ENCODE data around the gene LRCH2. TPM values are rescaled to one million over a fixed set of nuclear protein-coding genes. Genes with fewer than 3 reads are reported as not detected.

The LRCH2 gene
- total RNA-seq, 2 experiments from 2014 or later = not detected

GRCh38 chrX:115192244-115192700, 41.6 kb downstream of the LRCH2 start:
- Mint-ChIP-seq H3K9me3 (ENCODE audit: low read depth) (no peaks in the 10 kb centered on the region), H3K4me1 (no peaks in the 10 kb centered on the region), H3K27ac (no peak overlapping the region), H3K4me3 (no peak overlapping the region), H3K36me3 (ENCODE audit: low read depth) (no peaks in the 10 kb centered on the region), H3K27me3 (no peaks in the 10 kb centered on the region)
- DNase-seq (no peak), ATAC-seq (no peak)
- intact Hi-C loops (cut with DNase I, micrococcal nuclease) = no loop called here
- CTCF ChIA-PET = no interaction called here
- POLR2A ChIA-PET = no interaction called here

DNA sequence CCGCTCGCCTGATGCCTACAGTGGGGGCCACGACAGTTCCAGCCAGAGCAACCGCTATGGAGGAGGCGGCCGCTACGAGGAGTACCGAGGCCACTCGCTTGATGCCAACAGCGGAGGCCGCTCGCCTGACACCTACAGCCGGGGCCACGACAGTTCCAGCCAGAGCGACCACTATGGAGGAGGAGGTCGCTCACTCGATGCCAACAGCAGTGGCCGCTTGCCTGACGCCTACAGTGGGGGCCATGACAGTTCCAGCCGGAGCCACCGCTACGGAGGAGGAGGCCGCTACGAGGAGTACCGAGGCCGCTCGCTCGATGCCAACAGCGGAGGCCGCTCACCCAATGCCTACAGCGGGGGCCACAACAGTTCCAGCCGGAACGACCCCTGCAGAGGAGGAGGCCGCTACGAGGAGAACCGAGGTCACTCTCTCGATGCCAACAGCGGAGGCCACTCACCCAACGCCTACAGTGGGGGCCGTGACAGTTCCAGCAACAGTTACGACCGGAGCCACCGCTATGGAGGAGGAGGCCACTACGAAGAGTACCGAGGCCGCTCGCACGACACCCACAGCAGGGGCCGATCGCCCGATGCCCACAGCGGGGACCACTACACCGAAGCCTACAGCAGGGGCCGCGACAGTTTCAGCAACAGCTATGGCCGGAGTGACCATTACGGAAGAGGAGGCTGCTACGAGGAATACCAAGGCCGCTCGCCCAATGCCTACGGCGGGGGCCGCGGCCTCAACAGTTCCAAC, 42.2 kb downstream of the LRCH2 start:
- Mint-ChIP-seq H3K27me3 (no peaks in the 10 kb centered on the region), H3K9me3 (ENCODE audit: low read depth) (no peaks in the 10 kb centered on the region), H3K27ac (no peak overlapping the region), H3K4me3 (no peak overlapping the region), H3K36me3 (ENCODE audit: low read depth) (no peaks in the 10 kb centered on the region), H3K4me1 (no peaks in the 10 kb centered on the region)
- DNase-seq (no peak), ATAC-seq (no peak)
- ChIA-PET POLR2A (no interaction called here), CTCF (no interaction called here)
- intact Hi-C loops (cut with DNase I, micrococcal nuclease) = no loop called here

DNA sequence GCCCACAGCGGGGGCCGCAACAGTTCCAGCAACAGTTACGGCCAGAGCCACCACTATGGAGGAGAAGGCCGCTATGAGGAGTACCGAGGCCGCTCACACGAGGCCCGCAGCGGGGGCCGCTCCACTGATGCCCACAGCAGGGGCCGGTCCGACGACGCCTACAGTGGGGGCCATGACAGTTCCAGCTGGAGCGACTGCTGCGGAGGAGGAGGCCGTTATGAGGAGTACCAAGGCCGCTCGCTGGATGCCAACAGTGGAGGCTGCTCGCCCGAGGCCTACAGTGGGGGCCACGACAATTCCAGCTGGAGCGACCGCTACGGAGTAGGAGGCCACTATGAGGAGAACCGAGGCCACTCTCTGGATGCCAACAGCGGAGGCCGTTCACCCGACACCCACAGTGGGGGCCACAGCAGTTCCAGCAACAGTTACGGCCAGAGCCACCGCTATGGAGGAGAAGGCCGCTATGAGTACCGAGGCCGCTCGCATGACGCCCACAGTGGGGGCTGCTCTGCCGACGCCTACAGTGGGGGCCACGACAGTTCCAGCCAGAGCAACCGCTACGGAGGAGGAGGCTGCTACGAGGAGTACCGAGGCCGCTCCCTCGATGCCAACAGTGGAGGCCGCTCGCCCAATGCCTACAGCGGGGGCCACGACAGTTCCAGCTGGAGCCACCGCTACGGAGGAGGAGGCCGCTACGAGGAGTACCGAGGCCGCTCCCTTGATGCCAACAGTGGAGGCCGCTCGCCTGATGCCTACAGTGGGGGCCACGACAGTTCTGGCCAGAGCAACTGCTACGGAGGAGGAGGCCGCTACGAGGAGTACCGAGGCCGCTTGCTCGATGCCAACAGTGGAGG, 43.0 kb downstream of the LRCH2 start:
- ChIA-PET CTCF (no interaction called here), POLR2A (no interaction called here)
- DNase-seq (no peak), ATAC-seq (no peak)
- H3K9me3 Mint-ChIP-seq (ENCODE audit: low read depth) = no peaks in the 10 kb centered on the region
- no peaks in the 10 kb centered on the region for H3K36me3 Mint-ChIP-seq (ENCODE audit: low read depth)
- H3K27me3 Mint-ChIP-seq = no peaks in the 10 kb centered on the region
- no peaks in the 10 kb centered on the region for H3K4me1 Mint-ChIP-seq
- no peak overlapping the region for H3K27ac Mint-ChIP-seq
- intact Hi-C loops (cut with DNase I, micrococcal nuclease) = no loop called here
- H3K4me3 Mint-ChIP-seq = no peak overlapping the region

DNA sequence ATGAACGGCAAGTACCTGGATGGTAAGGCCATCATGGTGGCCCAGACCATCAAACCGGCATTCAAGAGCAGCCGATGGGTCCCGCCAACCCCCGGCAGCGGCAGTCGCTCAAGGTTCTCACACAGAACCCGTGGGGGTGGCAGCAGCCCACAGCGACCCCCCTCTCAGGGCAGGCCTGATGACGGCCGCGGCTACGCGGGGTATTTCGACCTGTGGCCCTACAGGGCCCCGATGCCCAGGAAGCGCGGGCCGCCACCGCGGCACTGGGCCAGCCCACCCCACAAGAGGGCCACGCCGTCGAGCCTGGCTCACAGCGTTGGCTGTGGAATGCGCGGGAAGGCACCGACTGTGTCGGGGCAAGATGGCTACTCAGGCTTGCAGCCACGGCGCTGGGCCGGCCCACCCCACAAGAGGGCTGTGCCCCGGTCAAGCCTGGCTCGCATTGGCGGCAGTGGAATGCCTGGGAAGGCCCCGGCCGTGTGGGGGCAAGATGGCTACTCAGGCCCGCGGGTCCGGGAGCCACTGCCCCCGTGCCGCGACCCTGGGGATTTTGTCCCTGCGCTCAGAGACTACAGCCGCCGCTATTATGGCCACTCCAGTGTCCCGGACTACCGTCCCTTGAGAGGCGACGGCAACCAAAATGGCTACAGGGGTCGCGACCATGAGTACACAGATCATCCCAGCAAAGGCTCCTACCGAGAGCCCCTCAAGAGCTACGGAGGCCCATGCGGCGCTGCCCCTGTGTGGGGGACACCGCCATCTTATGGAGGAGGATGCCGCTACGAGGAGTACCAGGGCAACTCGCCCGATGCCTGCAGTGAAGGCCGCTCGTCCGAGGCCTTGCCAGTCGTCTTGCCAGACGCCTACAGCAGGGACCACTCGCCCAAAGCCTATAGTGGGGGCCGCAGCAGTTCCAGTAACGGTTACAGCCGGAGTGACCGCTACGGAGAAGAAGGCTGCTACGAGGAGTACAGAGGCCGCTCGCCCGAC, 44.0 kb downstream of the LRCH2 start:
- Mint-ChIP-seq H3K9me3 (ENCODE audit: low read depth) (no peaks in the 10 kb centered on the region), H3K27ac (no peak overlapping the region), H3K4me1 (no peaks in the 10 kb centered on the region), H3K27me3 (no peaks in the 10 kb centered on the region), H3K36me3 (ENCODE audit: low read depth) (no peaks in the 10 kb centered on the region), H3K4me3 (no peak overlapping the region)
- DNase-seq (no peak), ATAC-seq (no peak)
- intact Hi-C loops (cut with DNase I, micrococcal nuclease) = no loop called here
- POLR2A ChIA-PET = no interaction called here
- CTCF ChIA-PET = no interaction called here

GRCh38 chrX:115189110-115189509, 44.8 kb downstream of the LRCH2 start, which contains the start of gene RBMXL3:
Gene RBMXL3 (plus strand): TSS chrX:115189410. CDS start chrX:115189442, 32 bp downstream.
- no peaks in the 10 kb centered on the region for H3K9me3 Mint-ChIP-seq (ENCODE audit: low read depth)
- CTCF ChIA-PET = no interaction called here
- no peak within 1 kb of the TSS for H3K27ac Mint-ChIP-seq
- ATAC-seq = no peak
- H3K36me3 Mint-ChIP-seq (ENCODE audit: low read depth) = no peaks in the 10 kb centered on the region
- H3K4me1 Mint-ChIP-seq = no peaks in the 10 kb centered on the region
- no peak within 1 kb of the TSS for H3K4me3 Mint-ChIP-seq
- no peaks in the 10 kb centered on the region for H3K27me3 Mint-ChIP-seq
- intact Hi-C loops (cut with DNase I, micrococcal nuclease) = no loop called here
- no peak for DNase-seq
- POLR2A ChIA-PET = no interaction called here

DNA sequence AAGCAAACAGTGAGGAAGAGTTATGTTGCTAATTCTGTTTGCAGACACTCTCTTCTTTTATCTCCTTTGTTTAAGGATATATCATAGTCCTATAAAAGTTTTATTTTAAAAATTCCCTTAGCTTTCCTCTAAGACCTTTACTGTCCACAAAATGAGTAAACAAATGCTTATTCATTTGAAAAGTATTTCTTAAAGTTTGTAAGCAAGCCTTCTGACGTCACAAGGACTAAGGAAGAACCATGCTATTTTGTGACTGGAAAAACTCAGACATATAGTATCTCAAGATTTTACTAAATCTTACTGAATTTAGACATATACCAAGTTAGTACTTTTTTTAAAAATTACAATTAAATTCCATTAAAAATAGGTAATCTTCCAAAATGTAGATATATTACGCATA, 49.9 kb downstream of the LRCH2 start:
- ChIA-PET POLR2A (no interaction called here), CTCF (no interaction called here)
- Mint-ChIP-seq H3K36me3 (ENCODE audit: low read depth) (no peaks in the 10 kb centered on the region), H3K27ac (no peak overlapping the region), H3K9me3 (ENCODE audit: low read depth) (no peaks in the 10 kb centered on the region), H3K27me3 (no peaks in the 10 kb centered on the region), H3K4me3 (no peak overlapping the region), H3K4me1 (no peaks in the 10 kb centered on the region)
- ATAC-seq = no peak
- intact Hi-C loops (cut with DNase I, micrococcal nuclease) = no loop called here
- DNase-seq = no peak

GRCh38 chrX:115178473-115178872, 55.4 kb downstream of the LRCH2 start:
- H3K4me1 Mint-ChIP-seq = no peaks in the 10 kb centered on the region
- ChIA-PET POLR2A (no interaction called here), CTCF (no interaction called here)
- DNase-seq (no peak), ATAC-seq (no peak)
- H3K36me3 Mint-ChIP-seq (ENCODE audit: low read depth) = no peaks in the 10 kb centered on the region
- no peaks in the 10 kb centered on the region for H3K27me3 Mint-ChIP-seq
- no peak overlapping the region for H3K27ac Mint-ChIP-seq
- intact Hi-C loops (cut with DNase I, micrococcal nuclease) = no loop called here
- H3K4me3 Mint-ChIP-seq = no peak overlapping the region
- no peaks in the 10 kb centered on the region for H3K9me3 Mint-ChIP-seq (ENCODE audit: low read depth)

- Mint-ChIP-seq H3K4me3 (no peak overlapping the region), H3K27me3 (no peaks in the 10 kb centered on the region), H3K4me1 (no peaks in the 10 kb centered on the region), H3K27ac (no peak overlapping the region), H3K9me3 (ENCODE audit: low read depth) (no peaks in the 10 kb centered on the region), H3K36me3 (ENCODE audit: low read depth) (no peaks in the 10 kb centered on the region)
- no peak for DNase-seq
- CTCF ChIA-PET = no interaction called here
- POLR2A ChIA-PET = no interaction called here
- intact Hi-C loops (cut with DNase I, micrococcal nuclease) = no loop called here
- ATAC-seq = no peak
These were observed 56.0 kb downstream of the LRCH2 start for GRCh38 chrX:115177932-115178331.

GRCh38 chrX:115174548-115174947, 59.3 kb downstream of the LRCH2 start:
- Mint-ChIP-seq H3K4me3 (no peak overlapping the region), H3K27me3 (no peaks in the 10 kb centered on the region), H3K36me3 (ENCODE audit: low read depth) (no peaks in the 10 kb centered on the region), H3K9me3 (ENCODE audit: low read depth) (no peaks in the 10 kb centered on the region), H3K27ac (no peak overlapping the region), H3K4me1 (no peaks in the 10 kb centered on the region)
- DNase-seq = no peak
- ChIA-PET CTCF (no interaction called here), POLR2A (no interaction called here)
- ATAC-seq = no peak
- intact Hi-C loops (cut with DNase I, micrococcal nuclease) = no loop called here

DNA sequence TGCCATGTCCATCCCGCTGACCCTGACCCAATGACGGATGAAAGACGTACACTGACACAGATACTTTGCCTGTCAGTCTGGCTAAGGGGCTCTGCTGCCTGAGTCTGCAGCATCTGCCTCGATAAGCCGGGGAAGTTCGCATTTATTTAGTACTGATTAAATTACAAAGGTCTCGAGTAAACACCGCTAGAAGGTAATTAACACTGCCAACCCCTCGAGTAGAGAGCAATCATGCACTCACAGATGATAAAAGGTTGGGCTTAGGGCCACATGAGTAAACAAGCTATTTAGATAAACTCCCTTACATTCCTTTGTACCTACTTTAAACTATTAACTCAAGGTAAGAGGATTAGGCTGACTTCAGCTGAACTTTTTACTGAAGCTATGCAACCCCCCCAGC, 60.7 kb downstream of the LRCH2 start:
- H3K4me3 Mint-ChIP-seq = no peak overlapping the region
- ATAC-seq (no peak), DNase-seq (no peak)
- ChIA-PET POLR2A (no interaction called here), CTCF (no interaction called here)
- intact Hi-C loops (cut with DNase I, micrococcal nuclease) = no loop called here
- H3K27ac Mint-ChIP-seq = no peak overlapping the region
- no peaks in the 10 kb centered on the region for H3K9me3 Mint-ChIP-seq (ENCODE audit: low read depth)
- no peaks in the 10 kb centered on the region for H3K36me3 Mint-ChIP-seq (ENCODE audit: low read depth)
- no peaks in the 10 kb centered on the region for H3K27me3 Mint-ChIP-seq
- H3K4me1 Mint-ChIP-seq = no peaks in the 10 kb centered on the region

DNA sequence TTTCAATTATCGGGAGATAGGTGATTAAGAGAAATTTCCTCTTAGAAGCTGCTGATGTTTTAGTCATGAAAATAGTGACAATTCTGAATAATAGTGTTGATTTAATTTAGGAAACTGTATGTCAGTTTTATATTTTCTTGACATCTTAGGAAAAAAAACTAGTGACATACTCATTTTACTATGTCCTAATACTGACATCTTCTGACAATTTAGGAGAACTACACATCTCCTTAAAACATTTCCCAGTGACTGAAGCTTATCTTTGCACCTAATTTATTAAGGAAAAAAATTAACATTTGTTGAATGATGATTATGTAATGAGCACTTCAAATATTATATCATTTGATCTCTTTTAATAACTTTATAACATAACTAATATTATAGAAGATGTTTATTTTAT, 86.7 kb downstream of the LRCH2 start:
- ChIA-PET CTCF (no interaction called here), POLR2A (no interaction called here)
- no peak overlapping the region for H3K27ac Mint-ChIP-seq
- H3K36me3 Mint-ChIP-seq (ENCODE audit: low read depth) = no peaks in the 10 kb centered on the region
- no peaks in the 10 kb centered on the region for H3K9me3 Mint-ChIP-seq (ENCODE audit: low read depth)
- DNase-seq (no peak), ATAC-seq (no peak)
- H3K4me1 Mint-ChIP-seq = no peaks in the 10 kb centered on the region
- no peaks in the 10 kb centered on the region for H3K27me3 Mint-ChIP-seq
- no peak overlapping the region for H3K4me3 Mint-ChIP-seq
- intact Hi-C loops (cut with DNase I, micrococcal nuclease) = loop anchor here in 1 of 2 experiments (5.0 kb wide), 1 partner anchor 535 kb away; no protein-coding TSS in a partner anchor

Measured in activated CD4-positive, alpha-beta T cell treated with anti-CD3 and anti-CD28 coated beads for 36 hours (primary cell).